HG03469 (cell line): ENCODE results near the gene UGT3A2.

Experiments
- ATAC-seq: cut with Tn5 transposase; IDR thresholded peaks from one replicate; pipeline ENCODE4 v1.9.1; 2021; ENCODE audit warnings: mild to moderate bottlenecking, moderate library complexity, moderate number of reproducible peaks; ENCODE audit not compliant: unreplicated experiment

Gene UGT3A2

GRCh38 chr5:36066540-36067210, at the start of gene UGT3A2:
TSS of gene UGT3A2 (minus strand) at chr5:36066882. CDS start at chr5:36066789, 93 bp downstream.
- ATAC-seq: no peak

GRCh38 chr5:36111238-36111637, 44.6 kb upstream of the UGT3A2 start:
- ATAC-seq: no peak

- no peak for ATAC-seq
Measured at GRCh38 chr5:36108758-36109460, 42.2 kb upstream of the UGT3A2 start.

- no peak for ATAC-seq
Measured at GRCh38 chr5:36105819-36106218, 39.1 kb upstream of the UGT3A2 start.

- no peak for ATAC-seq
Measured at GRCh38 chr5:36099748-36100147, 33.1 kb upstream of the UGT3A2 start.

GRCh38 chr5:36096486-36096885, 29.8 kb upstream of the UGT3A2 start:
- no peak for ATAC-seq

- no peak for ATAC-seq
Measured at GRCh38 chr5:36089989-36090388, 23.3 kb upstream of the UGT3A2 start.

- ATAC-seq: peak; percentile 98
Measured at GRCh38 chr5:36079200-36079781, 12.6 kb upstream of the UGT3A2 start.

GRCh38 chr5:36078430-36078829, 11.7 kb upstream of the UGT3A2 start:
- ATAC-seq: no peak

GRCh38 chr5:36073595-36074216, 7.0 kb upstream of the UGT3A2 start:
- peak; percentile 74 for ATAC-seq

GRCh38 chr5:36070687-36071571, 4.2 kb upstream of the UGT3A2 start:
- no peak for ATAC-seq

- ATAC-seq: no peak
Measured at GRCh38 chr5:36068751-36069281, 2.1 kb upstream of the UGT3A2 start.

- ATAC-seq: no peak
Measured at GRCh38 chr5:36066001-36066539, 612 bp downstream of the UGT3A2 start.

- no peak for ATAC-seq
Measured at GRCh38 chr5:36060420-36060887, 6.2 kb downstream of the UGT3A2 start.

- no peak for ATAC-seq
Measured at GRCh38 chr5:36059571-36060419, 6.9 kb downstream of the UGT3A2 start.

- no peak for ATAC-seq
Measured at GRCh38 chr5:36058776-36059175, 7.9 kb downstream of the UGT3A2 start.

- no peak for ATAC-seq
Measured at GRCh38 chr5:36057386-36057785, 9.3 kb downstream of the UGT3A2 start.

- ATAC-seq: no peak
Measured at GRCh38 chr5:36056422-36056821, 10.3 kb downstream of the UGT3A2 start.

- ATAC-seq: no peak
Measured at GRCh38 chr5:36055984-36056383, 10.7 kb downstream of the UGT3A2 start.
